ENCODE results near the gene TMED3. TPM values are rescaled to one million over a fixed set of nuclear protein-coding genes. Genes with fewer than 3 reads are reported as not detected.

TMED3 gene
- total and polyA plus RNA-seq, 9 of the 15 experiments (the other 6 are each of a cell fraction or from before 2014, with no cell fraction given), result 6.1 to 89.6 (median 51.4) TPM

- no peak for TF ChIP-seq NR2C1 (IDR thresholded peaks at IDR 0.05)
- TF ChIP-seq NR2C1 (tag; IDR thresholded peaks at IDR 0.05), result no peak
- TF ChIP-seq SOX6 (IDR thresholded peaks at IDR 0.05), result no peak
- TF ChIP-seq BRD9 (IDR thresholded peaks at IDR 0.05; ENCODE audit: low read depth, partially characterized antibody), result no peak
- TF ChIP-seq PTRF (tag; IDR thresholded peaks at IDR 0.05), result no peak
- TF ChIP-seq ZNF431 (CRISPR knock-in tag; IDR thresholded peaks at IDR 0.05), result no peak
- TF ChIP-seq E2F3 (CRISPR knock-in tag; IDR thresholded peaks at IDR 0.05), result no peak
- TF ChIP-seq ASH1L (IDR thresholded peaks at IDR 0.05; ENCODE audit: borderline replicate concordance, low read depth, partially characterized antibody), result no peak
Measured at GRCh38 chr15:79315623-79316328, 4.9 kb downstream of the TMED3 start (continued).

- peaks cover 21% of the 10 kb centered on the region for H3K79me2 ChIP-seq (ENCODE audit: control insufficient read depth, insufficient read depth, low read length)
- no peak overlapping the region for H3K4me2 ChIP-seq (ENCODE audit: insufficient read depth, low read length)
- ChIA-PET POLR2A (interaction anchor here (0.6 kb wide), 1 partner anchor 511 kb away, joined by 3 read pairs; no protein-coding TSS in a partner anchor), CTCF (ENCODE audit: low intra/inter-chr PET ratio) (no interaction called here)
- H3K36me3 ChIP-seq (ENCODE audit: control insufficient read depth, insufficient read depth, low read length), result peaks cover 85% of the 10 kb centered on the region
- H2AFZ ChIP-seq (ENCODE audit: low read depth, low read length), result no peak overlapping the region
- no peak overlapping the region for H3K27ac ChIP-seq (ENCODE audit: extremely low read depth, low read depth, low read length)
- intact Hi-C loops (cut with micrococcal nuclease) (no loop called here), in situ Hi-C loops (cut with MboI) (no loop called here)
- no peaks in the 10 kb centered on the region; the same call in 1 of the 2 replicates for H4K20me1 ChIP-seq (replicated peaks; ENCODE audit: control insufficient read depth, insufficient read depth, low read length)
- FAIRE-seq (no peak), ATAC-seq (no peak), DNase-seq (ENCODE audit: extremely low read depth in 1 of 4, low spot score in 3 of 4) (no peak)
- H3K9me3 ChIP-seq (replicated peaks; ENCODE audit: control insufficient read depth, insufficient read depth, low read depth, low read length), result no peaks in the 10 kb centered on the region
- no peak overlapping the region for H3K4me3 ChIP-seq
- no peak for TF ChIP-seq PCBP1 (IDR thresholded peaks at IDR 0.05; ENCODE audit: low read depth, low read length, poor library complexity, severe bottlenecking)
- TF ChIP-seq HEY1 (CRISPR knock-in tag; IDR thresholded peaks at IDR 0.05; ENCODE audit: borderline replicate concordance), result no peak
- no peak for TF ChIP-seq ARID2 (IDR thresholded peaks at IDR 0.05)
- no peak for TF ChIP-seq ZNF449 (CRISPR knock-in tag; IDR thresholded peaks at IDR 0.05)
- TF ChIP-seq RBM14 (IDR thresholded peaks at IDR 0.05; ENCODE audit: borderline replicate concordance, insufficient read depth, low read depth, low read length), result no peak
- TF ChIP-seq IRF2 (CRISPR knock-in tag; IDR thresholded peaks at IDR 0.05), result no peak
- TF ChIP-seq SRSF3 (IDR thresholded peaks at IDR 0.05; ENCODE audit: insufficient read depth, low read length), result no peak
- no peak for TF ChIP-seq SREBF1 (IDR thresholded peaks at IDR 0.05; ENCODE audit: borderline replicate concordance, low read depth, low read length)
- TF ChIP-seq SNAPC5 (CRISPR knock-in tag; IDR thresholded peaks at IDR 0.05), result no peak
- WGBS (ENCODE audit: insufficient coverage, low coverage, missing lambda C conversion rate), result 81% methylated on average over 9 of the region's 9 CpGs
- no TSS peak for BruUV-seq (replicated peaks)
- H3K4me1 ChIP-seq (replicated peaks in 1 of 2; ENCODE audit: control insufficient read depth in 2 of 2, insufficient read depth in 2 of 2, low read length in 2 of 2), result peaks cover 0 to 8% of the 10 kb centered on the region in 2 experiments; a peak in 3 of 5 replicates
- no peaks in the 10 kb centered on the region for H3K27me3 ChIP-seq (ENCODE audit: control insufficient read depth in 2 of 2, insufficient read depth in 2 of 2, low read length in 2 of 2)
- no peak overlapping the region for H3K9ac ChIP-seq (ENCODE audit: insufficient read depth in 1 of 2, low read depth in 2 of 2, low read length in 2 of 2)
- H3K9me1 ChIP-seq (ENCODE audit: control insufficient read depth, insufficient read depth, low read length), result peaks cover 7% of the 10 kb centered on the region
Measured at GRCh38 chr15:79316864-79317263, 6.0 kb downstream of the TMED3 start.
